Measurements from ENCODE around the gene ANO7.

The ANO7 gene

DNA sequence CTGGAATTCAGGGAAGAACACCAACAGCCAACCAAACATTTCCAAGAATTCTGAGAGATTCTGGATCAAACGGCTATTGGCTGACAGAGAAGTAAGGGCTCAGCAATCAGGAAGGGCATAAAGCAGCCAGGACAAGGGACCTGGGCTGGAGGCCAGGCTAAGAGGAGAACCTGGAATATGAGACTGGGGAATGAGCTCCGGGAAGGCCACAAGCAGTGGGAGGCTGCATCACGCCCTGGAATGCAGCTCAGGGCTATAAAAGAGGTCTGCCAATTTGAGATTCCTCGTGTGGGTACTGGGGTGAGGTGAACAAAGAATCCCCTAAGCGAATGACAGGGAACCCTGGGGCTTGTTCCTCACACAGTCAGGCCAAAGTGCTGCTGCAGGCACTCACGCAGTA is 60.4 kb downstream of the ANO7 start:
- DNase-seq (ENCODE audit: low read depth in 3 of 3) = no peak

- DNase-seq (ENCODE audit: low read depth in 3 of 3) = no peak
Observed at GRCh38 chr2:241249654-241250053, 61.2 kb downstream of the ANO7 start.

DNA sequence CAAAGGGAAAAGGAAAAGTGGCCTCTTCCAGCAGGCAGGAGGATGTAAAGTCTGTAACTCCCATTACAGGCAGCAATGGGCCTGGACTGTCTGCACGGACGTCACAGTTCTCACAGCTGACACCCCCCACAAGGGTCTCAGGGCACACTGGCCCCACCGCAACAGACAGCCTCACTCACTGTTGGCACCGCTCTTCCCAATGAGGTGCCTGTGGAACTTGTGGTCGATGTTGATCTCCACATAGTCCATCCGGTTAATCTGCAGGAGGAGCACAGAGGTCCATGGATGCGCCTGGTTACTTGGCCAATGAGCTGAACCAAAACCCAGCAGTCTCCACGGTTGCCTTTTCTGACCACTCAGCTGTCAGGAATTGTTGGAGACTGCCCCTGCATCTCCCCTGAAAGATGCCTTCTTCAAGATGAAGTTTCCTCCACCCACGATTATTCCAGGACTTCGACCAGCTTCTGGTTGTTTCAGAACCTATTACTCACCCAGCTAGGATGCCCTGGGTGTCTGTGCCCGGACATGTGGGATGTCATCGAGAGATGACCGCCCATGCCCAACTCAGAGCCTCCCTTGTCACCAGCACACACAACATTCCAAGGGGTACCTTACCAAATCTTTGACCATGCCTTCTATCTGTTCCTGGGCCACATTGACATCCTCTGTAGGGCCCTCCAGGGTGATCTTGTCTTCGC is 64.5 kb downstream of the ANO7 start:
- DNase-seq (ENCODE audit: low read depth in 3 of 3) = no peak

DNA sequence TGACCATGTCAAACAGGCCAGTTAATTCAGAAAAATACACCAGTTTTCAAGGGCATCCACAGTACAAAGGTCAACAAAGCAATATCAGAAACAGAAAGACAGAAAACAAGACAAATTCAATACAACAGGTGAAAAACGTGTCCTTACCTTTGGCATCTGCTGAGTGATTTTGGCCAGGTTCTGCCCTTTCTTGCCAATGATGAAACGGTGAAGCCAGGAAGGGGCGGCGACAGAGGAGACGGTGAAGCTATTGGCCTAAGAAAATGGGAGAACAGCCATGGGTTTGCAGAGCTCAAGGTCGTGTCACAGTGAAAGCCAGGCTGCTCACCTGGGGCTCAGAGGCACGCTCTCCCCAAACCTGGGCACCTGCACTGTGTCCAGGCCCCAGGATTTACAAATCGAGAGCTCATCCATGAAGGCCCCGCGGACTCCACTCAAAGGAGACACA is 66.5 kb downstream of the ANO7 start:
- DNase-seq (ENCODE audit: low read depth in 3 of 3) = no peak

DNA sequence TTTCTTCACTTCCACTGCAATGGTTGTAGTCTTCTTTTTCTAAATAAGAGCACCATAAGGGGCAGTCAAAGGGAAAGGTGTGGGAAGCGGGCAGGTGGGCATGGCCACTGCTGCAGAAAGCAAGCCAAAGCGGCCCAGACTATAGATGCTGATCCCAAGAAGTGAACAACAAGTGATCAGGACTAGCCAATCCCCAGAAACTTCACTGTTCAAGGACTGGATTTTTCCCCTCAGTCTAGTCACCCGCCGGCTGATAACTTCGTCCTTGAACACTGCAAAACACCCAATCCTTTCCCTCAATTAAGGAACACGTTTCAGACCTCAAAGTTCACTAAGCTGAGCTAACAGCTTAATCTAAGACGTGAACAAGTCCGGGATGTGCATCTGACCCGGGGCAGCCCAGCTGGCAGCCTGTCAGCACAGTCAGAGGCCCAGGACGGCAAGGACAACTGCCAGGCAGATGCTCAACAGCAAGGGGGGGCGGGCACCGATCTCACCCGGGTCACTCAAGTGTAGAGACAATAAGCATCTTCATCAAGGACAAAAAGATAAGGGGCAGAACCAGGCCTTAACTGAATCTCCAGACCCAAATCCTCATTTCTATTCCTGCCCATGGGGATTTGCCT is 67.2 kb downstream of the ANO7 start:
- no peak for DNase-seq (ENCODE audit: low read depth in 3 of 3)

GRCh38 chr2:241256168-241256545 is 67.7 kb downstream of the ANO7 start:
- no peak for DNase-seq (ENCODE audit: low read depth in 3 of 3)

GRCh38 chr2:241257419-241258032 is 69.0 kb downstream of the ANO7 start:
- DNase-seq (ENCODE audit: low read depth in 3 of 3) = no peak

DNA sequence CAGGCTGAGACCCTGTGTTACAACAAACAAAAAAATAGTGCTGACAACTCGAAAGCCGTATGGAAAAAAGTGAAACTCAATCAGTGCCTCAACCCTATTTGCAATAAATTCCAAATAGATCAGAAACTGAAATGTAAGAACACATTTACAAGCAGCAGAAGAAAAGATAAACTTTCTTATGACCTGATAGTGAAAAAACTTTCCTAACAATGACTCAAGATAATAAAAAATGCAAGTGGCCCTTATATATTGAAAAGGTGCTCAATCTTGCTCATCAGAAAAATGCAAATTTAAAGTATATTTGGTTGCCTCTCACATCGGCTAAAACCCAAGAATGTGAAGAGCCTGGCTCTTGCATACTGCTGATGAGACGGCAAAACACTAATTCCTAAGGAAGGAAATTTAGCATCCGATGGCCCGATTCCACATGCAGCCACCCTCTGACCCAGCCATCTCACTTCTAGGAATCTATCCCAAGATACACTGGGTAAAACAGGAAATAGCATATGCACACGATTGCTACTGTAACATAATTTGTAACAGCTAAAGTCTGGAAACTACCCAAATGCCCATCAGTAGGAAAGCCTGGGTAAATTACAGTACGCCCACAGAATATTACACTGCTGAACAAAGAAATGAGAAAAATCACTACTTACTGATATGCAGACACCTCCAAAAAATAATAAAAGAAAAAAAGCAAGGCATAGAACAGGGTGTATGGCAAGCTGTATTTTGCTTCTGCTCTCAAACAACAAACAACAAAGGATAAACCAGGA is 70.2 kb downstream of the ANO7 start:
- no peak for DNase-seq (ENCODE audit: low read depth in 3 of 3)

DNA sequence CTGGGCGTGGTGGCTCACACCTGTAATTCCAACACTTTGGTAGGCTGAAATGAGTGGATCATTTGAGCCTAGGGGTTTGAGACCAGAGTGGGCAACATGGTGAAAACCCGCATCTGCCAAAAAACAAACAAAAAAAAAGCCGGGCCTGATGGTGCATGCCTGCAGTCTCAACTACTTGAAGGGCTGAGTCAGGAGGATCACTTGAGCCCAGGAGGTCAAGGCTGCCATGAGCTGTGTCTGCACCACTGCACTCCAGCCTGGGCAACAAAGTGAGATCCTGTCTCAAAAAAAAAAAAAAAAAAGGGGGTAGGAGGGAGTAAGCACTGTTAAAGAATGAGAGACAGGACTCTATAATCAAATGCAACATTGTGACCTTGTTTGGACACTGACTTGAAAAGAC is 72.4 kb downstream of the ANO7 start:
- no peak for DNase-seq (ENCODE audit: low read depth in 3 of 3)

DNA sequence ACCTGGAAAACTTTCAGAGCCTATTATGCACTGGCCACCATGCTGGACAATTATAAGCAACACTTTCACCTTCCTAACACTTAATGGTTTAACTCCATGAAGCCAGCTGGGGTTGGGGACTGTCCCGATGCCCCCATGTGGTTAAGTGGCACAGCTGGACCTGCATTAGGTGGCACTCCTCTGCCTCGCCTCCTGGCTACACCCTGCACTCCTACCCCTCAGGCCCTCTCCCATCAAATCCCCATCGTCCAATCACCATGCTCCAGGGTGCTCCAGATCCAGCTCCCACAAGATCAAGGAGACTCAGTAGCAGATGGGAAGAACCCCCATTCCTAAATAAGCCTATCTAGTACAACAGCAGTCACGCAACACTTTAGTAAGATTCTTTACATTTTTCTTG is 73.2 kb downstream of the ANO7 start:
- no peak for DNase-seq (ENCODE audit: low read depth in 3 of 3)

DNA sequence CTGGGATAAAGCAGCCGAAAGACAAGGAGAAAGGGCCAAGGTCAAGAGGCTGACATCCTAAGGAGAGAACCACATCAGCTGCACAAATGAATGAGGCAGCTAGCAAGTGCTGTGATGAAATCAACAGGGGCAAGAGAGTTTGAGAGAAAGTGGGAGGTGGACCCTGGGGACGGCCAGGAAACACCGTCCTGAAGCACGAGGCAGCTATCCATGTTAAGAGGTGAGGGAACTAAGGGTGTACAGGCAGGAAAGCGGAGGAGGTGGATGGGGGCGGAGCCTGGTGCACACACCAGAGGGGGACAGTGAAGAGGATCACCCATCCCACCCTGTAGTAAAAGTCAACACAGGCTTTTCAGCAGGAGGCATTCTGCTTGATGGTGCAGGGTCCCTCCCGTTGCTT is 74.6 kb downstream of the ANO7 start:
- DNase-seq (ENCODE audit: low read depth in 3 of 3) = no peak

DNA sequence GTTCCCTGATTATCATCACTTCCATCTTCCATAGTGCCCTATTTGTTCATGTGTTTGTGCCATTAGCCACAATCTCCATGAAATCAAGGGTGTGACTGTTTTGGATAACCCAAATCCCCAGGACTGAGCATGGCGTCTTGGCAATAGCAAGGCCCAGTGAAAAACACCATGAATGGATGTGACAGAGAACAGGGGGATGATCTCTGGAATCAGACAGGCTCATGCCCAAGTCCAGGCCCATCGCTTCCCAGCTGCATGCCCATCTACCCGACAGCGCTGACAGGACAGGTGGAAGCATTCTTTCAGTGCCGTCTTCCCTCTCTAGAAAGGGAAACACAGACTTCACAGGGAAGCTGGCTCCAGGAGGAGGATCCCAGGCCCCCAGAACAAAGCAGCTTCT is 77.0 kb downstream of the ANO7 start:
- DNase-seq (ENCODE audit: low read depth in 3 of 3) = no peak

DNA sequence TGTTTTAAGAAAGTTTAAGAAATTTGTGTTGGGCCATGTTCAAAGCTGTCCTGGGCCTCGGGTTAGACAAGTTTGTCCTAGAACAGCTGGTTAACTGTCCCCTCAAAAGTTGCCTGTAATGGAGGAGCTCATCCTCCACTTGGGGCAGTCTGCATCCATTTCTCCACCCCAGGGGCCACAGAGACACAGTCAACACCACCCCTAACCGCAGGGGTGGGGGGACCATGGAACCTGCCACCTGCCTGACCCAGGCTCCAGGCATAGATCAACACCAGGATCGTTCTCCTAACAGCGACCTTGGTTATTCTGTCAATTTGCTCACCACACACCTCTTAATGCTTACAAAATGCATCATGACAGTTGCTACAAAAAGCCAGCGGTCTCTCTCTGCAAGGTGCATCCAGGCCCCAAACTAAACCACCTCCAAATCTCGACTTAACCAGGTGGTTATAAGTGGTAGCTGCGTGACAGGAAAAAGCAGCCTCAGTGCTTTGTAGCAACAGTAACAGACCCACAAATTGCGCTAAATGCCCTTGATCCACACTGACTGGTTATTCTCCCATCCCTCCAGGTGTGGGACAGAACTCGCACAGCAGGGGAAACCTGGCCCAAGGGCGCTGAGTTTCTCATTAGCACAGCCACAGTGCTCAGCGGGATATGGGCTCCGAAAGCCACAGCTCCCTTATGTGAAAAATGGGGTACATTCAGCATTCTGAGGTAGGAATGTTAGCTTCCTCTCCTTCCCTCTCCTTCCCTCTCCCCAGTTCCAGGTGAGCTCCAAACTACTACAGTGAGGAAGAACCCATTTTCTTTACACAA is 79.0 kb downstream of the ANO7 start:
- DNase-seq (ENCODE audit: low read depth in 3 of 3) = no peak

- no peak for DNase-seq (ENCODE audit: low read depth in 3 of 3)
Observed at GRCh38 chr2:241268306-241268705, 79.8 kb downstream of the ANO7 start.

DNA sequence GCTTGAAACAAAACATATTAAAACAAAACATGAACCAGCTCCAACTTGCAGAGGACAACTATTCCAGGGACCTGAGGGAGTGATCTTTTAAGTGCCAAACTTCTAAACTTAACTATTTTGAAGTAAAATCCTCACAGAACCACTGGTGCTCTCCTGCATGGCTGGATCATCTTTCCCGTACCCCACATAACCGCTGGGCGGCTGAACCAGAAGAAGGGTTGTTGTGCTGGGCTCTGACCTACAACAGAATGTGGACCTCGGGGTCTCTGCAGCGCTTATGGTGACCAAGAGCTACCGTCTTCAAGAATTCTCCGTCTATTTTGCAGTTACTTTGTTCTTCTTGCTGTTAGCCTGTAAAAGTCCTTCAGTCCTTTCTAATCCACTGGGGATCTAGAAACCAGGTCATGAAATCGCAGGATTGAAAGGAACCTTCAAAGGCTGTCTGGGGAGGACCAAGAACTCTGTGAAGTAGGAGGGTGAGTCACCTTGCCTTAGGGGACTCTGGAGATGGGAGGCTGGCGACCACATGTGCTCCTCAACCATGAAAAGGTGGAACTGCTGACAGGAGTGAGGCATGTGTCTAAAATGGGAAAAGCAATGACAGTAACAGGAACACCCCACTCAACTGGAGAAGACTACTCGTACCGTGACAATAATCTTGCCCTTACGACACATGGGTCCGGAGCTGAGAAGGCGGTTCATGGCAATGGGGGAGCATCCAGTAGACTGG is 80.4 kb downstream of the ANO7 start:
- no peak for DNase-seq (ENCODE audit: low read depth in 3 of 3)

- no peak for DNase-seq (ENCODE audit: low read depth in 3 of 3)
Observed at GRCh38 chr2:241269707-241270520, 81.4 kb downstream of the ANO7 start.

DNA sequence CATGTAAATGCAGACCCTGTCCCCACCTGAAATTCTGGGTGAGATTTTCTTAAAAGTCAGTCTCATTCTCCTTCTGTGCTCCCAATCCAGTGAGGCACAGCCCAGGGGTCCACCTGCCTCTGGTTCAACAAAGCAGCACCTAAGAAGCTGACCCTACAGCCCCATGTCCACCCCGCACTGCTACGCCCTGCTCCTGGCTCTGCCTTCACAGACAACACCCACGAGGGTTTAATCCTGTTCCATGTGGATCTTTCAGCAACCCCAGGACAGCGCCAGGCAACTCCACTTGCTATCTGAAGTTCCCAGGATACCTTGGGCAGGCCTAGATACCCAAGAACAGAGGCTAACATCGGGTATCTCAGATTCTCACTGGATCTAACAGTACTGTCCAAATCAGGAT is 82.1 kb downstream of the ANO7 start:
- DNase-seq (ENCODE audit: low read depth in 3 of 3) = no peak

GRCh38 chr2:241271706-241272302 is 83.3 kb downstream of the ANO7 start:
- DNase-seq (ENCODE audit: low read depth in 3 of 3) = peak in 2 of 3 donors; percentile 22 to 40

DNA sequence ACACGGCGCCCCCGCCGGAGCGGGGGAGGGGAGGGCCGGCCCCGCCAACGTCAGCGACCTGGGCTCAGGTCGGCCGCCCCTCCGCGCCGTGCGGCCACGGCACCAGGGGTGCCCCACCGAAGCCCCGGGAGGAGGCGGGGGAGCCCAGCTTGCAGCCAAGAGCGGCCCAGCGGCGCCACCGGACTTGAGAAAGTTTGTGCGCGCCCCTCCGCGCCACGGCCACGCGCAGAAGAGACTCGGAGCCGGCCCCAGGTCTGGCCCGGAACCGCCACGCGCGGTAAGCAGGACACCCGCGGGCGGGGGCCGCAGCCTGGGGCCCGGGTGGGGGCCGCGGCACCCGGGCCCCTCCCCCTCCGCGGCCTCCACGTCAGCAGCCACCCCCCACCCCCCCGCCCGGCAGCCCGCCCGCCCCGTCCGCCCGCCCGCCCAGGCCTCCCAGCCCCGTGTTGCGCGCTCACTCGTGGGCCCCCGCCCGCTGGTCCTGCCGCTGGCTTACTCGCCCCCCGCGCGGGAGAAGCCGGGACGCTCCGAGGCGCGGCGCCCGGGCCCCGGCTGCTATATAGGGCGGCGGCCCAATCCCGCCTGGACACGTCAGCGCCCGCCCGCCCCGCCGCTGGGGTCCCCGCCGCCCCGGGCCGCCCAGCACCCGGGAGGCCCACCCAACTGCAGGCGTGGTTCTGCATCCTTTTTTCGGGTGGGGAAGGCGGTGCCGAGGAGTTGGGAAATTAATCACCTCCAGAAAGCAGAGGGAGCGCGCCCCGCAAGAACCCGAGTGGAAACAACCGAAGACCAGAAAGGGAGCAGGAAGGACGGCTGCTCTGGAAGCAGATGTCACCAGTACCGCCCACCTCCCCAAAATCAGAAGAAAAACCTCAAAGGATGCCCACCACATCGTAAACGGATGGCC is 84.1 kb downstream of the ANO7 start:
- DNase-seq (ENCODE audit: low read depth in 3 of 3) = peak in 2 of 3 donors; percentile 7 to 27

Data from stimulated activated CD4-positive, alpha-beta T cell treated with anti-CD3 and anti-CD28 coated beads, TNF-alpha, amount 100 ng/mL, for 48 hours (primary cell).